RKO (cell line): ENCODE results near the gene PPP2R3B.
"Not testable (repeated sequence)": the region's sequence is repeated elsewhere in the genome, so short reads cannot be mapped to it uniquely, and the experiment has no call there.

Experiments
- DNase-seq: peaks from one replicate; pipeline ENCODE4 v3.0.0-alpha.2; 2016; ENCODE audit warnings: low spot score

Gene PPP2R3B

DNA sequence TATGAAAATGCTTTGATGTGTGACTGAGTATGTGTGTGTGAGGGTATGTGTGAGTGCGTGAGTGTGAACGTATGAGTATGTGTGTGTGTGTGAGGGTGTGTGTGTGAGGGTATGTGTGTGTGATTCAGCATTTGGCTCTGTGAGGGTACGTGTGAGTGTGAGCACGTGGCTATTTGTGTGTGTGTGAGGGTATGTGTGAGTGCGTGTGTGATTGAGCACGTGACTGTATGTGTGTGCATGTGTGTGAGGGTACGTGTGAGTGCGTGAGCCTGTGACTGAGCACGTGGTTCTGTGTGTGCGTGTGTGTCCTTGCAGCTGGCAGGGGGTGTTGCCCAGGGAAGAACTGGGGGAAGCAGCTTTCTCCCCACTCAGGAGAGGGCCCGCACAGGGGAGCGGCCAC lies 16.1 kb upstream of the PPP2R3B start:
- no peak for DNase-seq

DNA sequence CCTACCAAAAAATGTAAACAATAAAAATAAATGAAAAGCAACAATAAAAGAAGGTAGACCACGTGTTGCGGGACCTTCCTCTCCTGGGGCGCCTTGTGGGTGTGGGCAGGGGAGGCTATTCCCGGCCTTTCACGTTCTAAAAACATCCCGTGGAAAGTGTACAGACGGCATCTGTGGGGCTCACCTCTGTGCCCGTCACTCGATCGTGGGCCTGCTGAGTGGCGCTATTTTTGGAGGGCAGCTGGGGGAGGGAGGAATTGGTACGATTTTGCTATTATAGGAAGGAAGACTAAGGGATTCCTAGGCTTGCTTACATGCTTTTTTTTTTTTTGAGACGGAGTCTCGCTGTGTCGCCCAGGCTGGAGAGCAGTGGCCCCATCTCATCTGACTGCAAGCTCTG lies 13.6 kb upstream of the PPP2R3B start:
- no peak for DNase-seq

DNA sequence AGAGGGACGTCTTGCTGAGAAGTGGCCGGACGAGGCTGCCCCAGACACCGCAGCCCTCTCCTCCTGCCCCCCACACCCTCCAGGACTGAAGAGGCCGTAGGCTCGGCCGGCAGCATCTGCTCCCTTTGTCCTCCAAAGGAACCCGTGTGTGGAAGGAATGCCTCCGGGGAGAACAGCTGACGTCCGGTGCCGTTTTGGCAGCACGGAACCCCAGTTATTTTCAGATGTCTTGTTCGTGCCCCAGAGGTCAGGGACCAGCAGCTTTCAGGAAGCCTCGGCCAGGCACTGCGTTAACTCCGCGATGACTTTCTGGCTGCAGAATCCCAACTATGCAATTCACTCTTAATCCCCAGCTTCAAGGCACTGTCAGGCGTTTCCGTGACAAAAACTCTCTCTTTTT lies 10.9 kb upstream of the PPP2R3B start:
- no peak for DNase-seq

DNA sequence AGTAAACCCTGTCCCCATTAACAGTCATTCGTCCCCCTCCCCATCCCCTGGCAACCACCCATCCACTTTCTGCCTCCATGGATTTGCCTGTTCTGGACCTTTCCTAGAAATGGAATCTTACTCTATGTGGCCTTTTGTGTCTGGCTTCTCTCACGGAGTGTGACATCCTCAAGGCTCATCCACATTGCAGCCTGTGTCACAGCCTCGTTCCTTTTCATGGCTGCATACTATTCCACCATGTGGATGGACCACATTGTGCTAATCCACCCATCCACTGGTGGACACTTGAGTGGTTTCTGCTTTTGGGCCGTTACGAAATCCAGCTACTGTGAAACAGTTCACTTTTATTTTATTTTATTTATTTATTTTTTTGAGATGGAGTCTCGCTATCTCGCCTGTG lies 8.1 kb upstream of the PPP2R3B start:
- DNase-seq: no peak

DNA sequence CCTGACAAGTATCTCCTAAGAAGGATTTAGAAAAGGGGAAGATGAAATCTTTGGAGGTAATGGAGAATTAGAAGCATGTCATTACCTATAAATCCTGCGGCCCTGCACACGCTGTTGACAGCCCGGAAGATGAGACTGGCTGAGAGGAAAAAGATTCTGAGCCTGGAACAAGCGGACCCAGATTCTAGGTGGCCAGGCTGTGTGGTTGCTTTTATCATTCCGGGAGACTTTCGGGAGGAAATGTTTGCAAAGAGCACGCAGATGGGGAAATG lies 5.8 kb upstream of the PPP2R3B start:
- no peak for DNase-seq

DNA sequence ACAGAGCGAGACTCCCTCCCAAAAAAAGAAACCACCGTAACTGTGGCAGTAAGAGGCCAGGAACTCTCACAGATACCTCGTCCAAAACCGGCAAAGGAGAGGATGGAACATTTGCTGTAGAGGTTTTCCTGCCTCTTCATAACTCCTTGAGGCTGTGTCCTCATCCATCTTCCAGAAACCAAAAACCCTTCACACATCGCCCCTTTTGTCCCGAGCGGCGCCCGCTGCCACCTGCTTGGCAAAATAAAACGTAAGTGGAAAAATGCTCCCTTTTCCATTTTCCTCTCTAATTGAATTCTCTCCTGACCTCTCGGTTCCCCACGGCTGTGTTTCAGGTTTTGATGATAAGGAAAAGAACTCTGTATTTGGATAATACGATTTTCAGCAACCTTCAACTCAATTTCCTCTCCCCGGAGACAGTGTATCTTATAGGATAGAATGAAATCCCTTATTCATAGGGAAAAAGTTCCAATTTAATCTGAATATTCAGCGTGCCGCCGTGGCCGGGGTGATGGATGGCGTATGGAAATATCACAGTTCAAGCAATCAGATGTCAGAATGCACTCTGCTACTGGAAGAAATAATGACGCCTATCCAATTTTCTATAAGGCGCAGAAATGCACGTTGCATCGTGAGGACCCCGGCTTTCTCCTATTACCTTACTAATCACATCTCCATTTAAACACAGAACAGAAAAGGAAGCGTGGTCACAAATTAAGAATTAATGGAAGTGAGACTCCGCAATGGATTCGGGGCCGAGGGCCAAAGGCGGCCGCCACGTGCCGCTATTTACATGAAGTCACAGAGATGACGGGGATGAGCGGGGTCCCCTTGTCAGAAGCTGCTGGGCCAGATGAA lies 5.2 kb upstream of the PPP2R3B start:
- DNase-seq: no peak

DNA sequence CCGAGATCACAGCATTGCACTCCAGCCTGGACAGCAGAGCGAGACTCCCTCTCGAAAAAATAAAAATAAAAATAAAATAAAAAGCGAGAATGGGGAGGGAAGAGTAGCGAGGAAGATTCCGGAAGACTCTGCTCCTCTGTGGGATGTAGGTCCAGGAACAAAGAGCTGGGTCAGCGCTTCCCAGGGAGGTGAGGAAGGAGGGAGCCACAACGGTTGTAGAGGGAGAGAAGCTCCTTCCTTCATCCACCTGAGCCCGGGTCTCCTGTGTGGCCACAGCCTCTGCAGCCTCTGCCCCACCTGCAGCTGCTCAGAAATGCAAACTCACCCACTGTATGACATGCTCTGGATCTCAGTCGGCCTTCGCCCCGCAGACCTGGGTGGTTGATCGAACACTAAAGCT lies 3.8 kb upstream of the PPP2R3B start:
- no peak for DNase-seq

DNA sequence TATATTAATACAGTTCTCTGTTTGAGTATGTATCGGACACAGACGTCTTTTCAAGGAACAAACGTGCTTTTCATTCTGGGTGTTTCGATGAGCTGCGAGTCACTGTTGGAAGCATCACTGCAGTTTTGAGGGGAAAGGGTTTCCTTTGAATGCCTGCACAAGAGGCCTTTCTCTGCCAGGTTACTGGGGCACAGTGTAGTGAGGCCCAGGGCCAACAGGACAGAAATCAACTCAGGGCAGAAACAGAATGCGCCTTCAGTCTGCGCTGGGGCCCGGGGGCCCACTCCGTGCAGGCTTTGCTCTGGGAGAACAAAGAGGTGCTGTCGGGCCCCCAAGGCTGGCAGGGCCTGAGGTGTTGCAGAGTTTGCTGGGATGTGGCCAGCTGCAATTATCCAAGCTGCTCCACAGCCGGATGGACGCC lies 2.3 kb upstream of the PPP2R3B start:
- DNase-seq: no peak

DNA sequence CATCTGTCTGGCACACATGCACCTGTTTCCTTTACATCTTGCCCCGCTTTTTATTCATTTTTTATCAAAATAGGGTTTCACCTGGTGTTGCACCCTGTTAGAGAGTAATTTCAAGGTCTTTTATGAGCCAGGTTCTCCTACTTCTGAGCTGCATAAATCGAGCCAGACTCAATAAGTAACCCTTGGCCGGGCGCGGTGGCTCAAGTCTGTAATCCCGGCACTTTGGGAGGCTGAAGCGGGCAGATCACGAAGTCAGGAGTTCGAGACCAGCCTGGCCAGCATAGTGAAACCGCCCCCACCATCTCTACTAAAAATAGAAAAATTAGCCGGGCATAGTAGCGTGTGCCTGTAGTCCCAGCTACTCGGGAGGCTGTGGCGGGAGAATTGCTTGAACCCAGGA lies 1.0 kb upstream of the PPP2R3B start:
- no peak for DNase-seq

DNA sequence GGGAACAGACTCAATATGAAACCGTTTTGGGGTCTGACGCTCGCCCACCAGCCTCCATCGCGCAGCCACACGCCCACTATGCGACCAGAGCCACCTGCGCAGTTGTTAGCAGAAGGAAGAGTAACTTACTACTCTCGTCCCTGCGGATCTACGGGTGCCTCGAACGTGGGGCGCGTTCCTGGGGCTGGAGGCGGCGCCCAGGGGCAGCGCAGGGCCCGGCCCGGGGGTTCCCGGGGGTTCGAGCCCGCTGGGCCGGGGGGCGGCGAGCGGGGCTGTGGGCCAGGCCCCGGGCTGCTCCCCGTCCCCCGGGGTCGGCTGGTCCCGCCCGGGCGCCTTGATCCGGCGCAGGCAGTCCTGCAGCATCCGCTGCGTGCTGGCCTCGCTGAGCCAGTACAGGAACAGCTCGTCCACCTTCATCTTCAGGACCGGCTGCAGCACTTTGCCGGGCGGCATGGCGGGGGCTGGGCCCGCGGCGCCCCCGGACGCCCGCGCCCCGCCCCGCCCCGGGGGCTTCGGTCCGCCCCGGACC lies 404 bp downstream of the PPP2R3B start:
- no peak for DNase-seq

DNA sequence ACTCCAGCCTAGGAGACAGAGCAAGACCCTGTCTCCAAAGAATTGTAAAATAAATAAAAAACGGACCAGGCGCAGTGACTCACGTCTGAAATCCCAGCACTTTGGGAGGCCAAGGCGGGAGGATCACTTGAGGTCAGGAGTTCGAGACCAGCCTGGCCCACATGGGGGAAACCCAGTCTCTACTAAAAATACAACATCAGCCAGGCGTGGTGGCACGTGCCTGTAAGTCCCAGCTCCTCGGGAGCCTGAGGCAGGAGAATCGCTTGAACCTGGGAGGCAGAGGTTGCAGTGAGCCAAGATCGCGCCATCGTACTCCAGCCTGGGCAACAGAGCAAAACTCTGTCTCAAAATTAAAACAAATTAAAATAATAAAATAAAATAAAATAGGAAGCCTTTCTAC lies 971 bp downstream of the PPP2R3B start:
- not testable (repeated sequence) for DNase-seq

DNA sequence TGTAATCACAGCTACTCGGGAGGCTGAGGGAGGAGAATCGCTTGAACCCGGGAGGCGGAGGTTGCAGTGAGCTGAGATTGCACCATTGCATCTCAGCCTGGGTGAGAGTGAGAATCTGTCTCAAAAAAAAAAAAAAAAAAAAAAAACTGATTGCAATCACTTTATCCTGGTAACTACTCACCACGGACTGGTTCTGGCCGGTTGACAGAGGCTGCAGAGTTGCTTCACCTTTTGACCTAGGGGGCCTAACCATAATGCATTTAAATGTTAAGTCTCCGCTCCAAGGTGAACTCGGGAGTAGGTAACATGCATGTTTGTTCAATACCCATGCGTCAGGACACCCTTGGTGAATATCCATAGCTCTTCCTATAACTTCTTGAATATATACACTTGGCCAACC lies 1.8 kb downstream of the PPP2R3B start:
- no peak for DNase-seq

DNA sequence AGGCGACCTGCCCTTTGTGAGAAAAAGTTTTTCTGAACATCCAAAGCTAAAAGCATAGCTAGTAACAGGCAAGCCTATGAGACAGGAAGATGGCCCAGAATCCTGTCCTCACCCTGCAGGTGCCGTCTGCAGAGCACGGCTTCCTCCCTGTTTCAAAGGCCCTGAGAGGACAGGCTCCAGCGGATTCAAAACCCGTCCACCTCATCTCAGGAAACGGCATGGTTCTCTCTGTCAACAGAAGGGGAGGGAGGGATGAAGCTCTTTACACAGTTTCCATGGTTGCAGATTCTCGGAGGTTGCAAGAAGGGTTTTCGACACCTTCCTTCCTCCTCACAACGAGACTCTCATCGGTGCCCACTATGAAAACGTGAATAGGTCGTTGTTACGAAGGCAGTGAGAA lies 8.3 kb downstream of the PPP2R3B start:
- no peak for DNase-seq

DNA sequence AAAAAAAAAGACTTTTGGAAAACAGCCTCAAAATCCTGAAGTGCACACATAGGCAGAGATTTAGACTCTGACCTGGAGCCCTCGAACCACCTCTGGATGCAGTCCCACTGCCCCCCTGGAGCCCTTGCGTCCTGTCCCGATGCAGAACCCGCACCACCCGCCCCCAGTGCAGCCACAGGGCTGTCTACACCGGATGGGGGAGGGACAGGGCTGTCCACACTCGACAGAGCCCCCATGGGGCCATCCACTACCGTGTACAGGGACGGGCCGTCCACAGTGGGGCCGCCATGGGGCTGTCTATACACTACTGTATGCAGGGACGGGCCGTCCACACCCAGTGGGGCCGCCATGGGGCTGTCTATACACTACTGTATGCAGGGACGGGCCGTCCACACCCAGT lies 10.5 kb downstream of the PPP2R3B start:
- not testable (repeated sequence) for DNase-seq

DNA sequence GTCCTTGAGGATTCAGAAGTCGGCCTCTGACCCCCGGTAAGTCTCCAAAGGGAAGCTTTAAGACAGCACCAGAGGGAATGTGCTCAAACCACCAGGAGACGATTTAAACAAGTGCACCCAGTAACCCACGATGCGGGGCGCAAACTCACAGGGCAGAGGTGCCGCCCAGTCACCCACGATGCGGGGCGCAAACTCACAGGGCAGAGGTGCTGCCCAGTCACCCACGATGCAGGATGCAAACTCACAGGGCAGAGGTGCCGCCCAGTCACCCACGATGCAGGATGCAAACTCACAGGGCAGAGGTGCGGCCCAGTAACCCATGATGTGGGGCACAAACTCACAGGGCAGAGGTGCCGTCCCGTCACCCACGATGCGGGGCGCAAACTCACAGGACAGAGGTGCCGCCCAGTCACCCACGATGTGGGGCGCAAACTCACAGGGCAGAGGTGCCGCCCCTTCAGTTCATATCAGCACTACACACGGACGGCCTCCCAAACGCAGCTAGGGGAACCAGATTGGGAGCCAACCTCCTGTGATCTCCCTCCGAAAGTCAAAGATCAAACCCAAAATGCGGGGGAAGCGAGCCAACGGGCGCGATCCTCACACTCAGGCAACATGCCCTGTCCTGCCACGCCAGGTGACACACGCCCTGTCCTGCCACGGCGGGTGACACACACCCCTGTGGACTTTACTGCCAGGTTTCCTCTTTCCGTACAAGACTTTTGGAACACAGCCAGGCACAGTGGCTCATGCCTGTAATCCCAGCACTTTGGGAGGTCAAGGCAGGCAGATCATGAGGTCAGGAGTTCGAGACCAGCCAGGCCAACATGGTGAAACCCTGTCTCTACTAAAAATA lies 11.3 kb downstream of the PPP2R3B start:
- DNase-seq: no peak

DNA sequence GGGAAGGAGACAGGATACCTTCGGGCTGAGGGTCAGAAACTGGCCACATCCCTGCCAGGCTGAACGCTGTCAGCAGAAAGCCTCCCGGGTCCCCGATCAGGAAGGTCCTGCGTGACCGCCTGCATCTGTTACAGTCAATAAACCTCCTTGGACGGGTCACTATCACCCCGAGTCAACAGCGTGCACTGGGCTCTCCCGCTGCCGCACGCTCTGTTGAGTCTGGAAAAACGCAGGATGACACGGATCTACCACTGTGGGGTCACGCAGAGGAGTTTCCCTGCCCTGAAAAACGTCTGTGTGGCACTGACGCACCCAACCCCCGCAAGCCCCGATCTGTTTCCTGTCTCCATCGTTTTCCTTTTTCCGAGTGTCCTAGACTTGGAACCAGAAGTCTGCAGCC lies 12.1 kb downstream of the PPP2R3B start:
- no peak for DNase-seq

DNA sequence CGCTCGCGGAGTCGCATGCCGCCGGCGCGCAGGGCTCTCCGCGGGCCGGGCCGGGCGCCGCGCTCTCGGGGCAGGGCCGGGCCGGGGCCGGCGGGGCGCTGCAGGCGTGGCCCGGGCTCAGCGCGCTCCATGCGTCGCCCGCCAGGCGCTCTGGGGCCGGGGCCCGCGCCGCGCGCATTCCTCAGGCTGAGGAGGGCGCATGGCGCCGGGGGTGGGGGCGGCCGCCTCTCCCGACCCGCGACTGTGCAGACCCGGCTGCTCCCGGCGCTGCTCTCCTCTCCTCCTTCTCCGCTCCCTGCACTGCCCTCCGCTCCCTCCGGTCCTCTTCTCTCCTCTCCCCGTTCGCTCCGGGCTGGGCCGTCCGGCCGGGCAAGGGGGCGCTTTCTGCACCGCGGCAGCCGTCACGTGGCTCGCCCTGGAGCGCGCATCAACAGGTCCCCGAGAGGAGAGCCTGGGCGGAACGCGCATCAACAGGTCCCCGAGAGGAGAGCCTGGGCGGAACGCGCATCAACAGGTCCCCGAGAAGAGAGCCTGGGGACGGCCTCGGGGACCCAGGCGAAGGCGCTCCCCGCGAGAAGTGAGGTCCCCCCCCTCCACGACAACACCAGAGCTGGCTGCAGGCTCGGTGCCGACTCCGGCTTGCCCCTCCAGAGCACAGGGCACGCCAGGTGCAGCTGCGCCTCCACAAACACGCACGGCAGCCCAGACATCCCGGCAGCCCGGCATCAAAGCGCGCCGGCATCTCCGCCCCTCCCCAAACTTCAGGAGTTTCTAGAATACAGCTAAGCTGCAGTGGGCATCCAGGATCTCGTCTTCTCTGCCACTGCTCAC lies 12.9 kb downstream of the PPP2R3B start:
- DNase-seq: no peak

DNA sequence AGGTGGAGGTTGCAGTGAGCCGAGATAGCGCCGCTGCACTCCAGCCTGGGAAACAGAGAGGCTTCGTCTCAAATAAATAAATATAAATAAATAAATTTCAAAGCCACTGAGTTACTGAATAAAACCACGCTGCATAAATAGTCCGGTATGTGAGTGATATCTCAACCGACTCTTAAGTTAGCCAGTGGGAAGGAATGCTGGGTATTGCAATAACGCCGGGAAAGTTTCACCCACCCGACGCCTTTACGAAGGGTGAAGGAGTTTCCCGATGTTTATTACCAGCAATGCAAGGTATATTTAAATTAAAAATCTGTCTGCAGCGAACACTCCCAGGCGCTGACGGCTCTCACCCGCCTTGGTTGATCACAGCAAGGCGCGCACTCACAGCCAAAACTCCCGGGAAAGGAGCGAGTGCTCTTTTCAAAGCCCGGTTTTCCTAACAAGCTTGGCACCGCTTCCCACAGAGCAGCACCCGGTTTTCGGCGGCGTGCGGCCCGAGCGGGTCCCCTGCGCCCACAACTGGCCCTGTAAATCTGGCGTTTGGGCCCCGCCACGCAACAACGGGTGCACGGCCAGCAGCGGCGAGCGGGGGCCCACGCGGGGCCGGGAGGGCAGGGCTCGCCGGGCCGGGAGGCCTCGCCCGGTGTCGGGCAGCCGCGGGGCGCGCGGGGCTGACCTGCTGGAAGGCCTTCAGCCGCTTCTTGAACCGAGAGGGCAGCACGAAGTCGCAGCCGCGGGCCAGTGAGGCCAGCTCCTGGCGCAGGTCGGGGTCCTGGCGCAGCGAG lies 13.7 kb downstream of the PPP2R3B start:
- no peak for DNase-seq

DNA sequence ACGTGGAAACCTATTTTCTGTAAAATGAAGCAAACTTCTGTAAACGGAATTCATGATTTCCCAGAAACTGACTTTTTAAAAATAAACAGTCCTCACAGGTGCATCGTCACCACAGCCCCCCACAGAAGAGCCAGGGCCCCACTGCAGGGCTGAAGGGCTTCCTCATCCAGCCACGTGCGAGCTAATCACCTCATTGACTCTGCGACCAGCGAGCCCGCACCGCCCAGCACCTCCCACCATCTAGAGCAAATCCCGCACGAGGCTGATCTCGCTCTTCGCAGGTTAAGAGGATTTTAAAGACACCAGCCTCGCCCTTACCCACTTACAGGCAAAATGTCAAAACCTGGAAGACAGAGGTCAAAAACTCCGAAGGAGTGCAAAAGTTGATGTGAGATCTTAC lies 14.8 kb downstream of the PPP2R3B start:
- DNase-seq: no peak

DNA sequence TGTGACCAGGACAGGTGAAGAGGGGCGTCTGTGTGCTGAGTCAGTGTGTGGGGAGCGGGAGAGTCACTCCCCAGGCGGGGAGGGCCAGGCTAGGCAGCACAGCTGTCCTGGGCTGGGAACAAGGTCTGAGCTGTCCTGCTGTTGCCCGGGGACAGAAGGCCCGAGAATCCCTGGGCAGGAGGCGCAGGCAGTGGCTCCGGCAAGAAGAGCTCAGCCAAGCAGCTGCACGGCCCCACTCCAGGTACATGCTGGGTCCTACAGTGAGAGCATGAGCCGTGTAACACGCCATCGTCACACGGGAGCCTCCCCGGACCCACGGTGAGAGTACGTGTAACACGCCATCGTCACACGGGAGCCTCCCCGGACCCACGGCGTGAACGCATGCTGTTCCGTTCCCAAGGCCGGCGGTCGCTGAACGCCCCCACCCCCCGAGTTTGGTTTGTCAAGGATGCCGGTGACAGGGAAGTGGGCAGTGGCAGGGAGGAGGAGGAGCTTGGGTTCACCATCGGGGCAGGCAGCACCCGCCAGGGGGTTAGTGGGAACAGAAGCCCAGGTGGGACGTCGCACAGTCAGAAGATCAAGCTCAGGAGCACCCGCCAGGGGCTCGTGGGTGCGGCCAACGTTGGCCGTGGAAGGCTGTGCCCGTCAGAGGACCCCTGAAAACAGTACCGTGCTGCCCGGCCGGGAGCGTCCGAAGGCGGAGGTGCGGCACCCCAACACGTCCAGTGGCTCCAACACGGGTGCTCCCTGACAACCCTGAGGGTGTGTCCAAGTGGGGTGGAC lies 15.6 kb downstream of the PPP2R3B start:
- DNase-seq: no peak
